Measurements from ENCODE around the gene CAVIN3. TPM values are rescaled to one million over a fixed set of nuclear protein-coding genes. Genes with fewer than 3 reads are reported as not detected.

Gene CAVIN3
- total RNA-seq, 1 experiment from 2014 or later: 18.6 TPM

DNA sequence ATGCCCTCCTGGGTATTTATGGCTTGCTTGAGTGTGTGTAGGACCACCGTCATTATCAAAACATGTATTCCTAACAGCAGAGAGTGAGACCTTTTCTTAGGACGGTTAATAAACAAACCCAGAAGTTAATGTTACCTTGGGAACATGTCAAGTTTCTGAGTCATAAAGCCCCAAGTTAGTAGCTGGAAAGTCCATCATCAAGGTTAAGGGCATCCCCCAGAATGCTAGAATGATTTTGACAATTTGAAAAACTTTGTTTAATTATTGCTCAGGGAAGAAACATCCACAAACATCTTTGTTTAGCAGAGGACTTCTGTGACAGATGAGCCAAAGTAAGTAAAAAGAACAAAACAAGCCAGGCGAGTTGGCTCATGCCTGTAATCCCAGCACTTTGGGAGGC is 20.0 kb downstream of the CAVIN3 start:
- H3K27me3 ChIP-seq (ENCODE audit: insufficient read depth, low read length): no peaks in the 10 kb centered on the region
- CTCF ChIA-PET: no interaction called here
- no peak overlapping the region for H2AFZ ChIP-seq (ENCODE audit: low read depth, low read length, poor library complexity, severe bottlenecking)
- ATAC-seq (no peak), DNase-seq (ENCODE audit: low read depth, low spot score) (no peak)
- H3K4me1 ChIP-seq (ENCODE audit: control insufficient read depth in 1 of 2, insufficient read depth in 2 of 2, low read length in 2 of 2): no peaks in the 10 kb centered on the region
- POLR2A ChIA-PET: no interaction called here
- H3K4me3 ChIP-seq (replicated peaks in 1 of 2; ENCODE audit: low read depth in 1 of 2, low read length in 2 of 2): no peak overlapping the region
- H3K9me3 ChIP-seq (ENCODE audit: control insufficient read depth in 1 of 2, insufficient read depth in 1 of 2, low read depth in 1 of 2, low read length in 2 of 2): no peaks in the 10 kb centered on the region
- no peaks in the 10 kb centered on the region for H3K36me3 ChIP-seq (ENCODE audit: control insufficient read depth in 1 of 2, insufficient read depth in 2 of 2, low read length in 2 of 2)
- no peak overlapping the region for H3K27ac ChIP-seq (ENCODE audit: low read depth, low read length)
- no peaks in the 10 kb centered on the region for H3K79me2 ChIP-seq (ENCODE audit: insufficient read depth, low read length)
- TF ChIP-seq CTCF (IDR thresholded peaks at IDR 0.05 in 2 of 3, conservative IDR thresholded peaks at IDR 0.05 in 1 of 3; ENCODE audit: borderline replicate concordance in 1 of 3, insufficient read depth in 1 of 3, low read depth in 2 of 3, low read length in 2 of 3): no peak
- H3K4me2 ChIP-seq (ENCODE audit: low read length): no peak overlapping the region
- no peaks in the 10 kb centered on the region for H3K9me2 ChIP-seq (ENCODE audit: insufficient read depth)
- intact Hi-C loops (cut with micrococcal nuclease): no loop called here
- no TSS peak for BruUV-seq (replicated peaks)
- no peaks in the 10 kb centered on the region for H4K20me1 ChIP-seq (ENCODE audit: insufficient read depth)
- H3K9ac ChIP-seq (ENCODE audit: low read length): no peak overlapping the region
- RAD21 ChIA-PET (ENCODE audit: low non-redundant PET in 1 of 2, low total read pairs in 2 of 2, uncharacterized antibody in 2 of 2, unreplicated experiment in 2 of 2): no interaction called here

GRCh38 chr11:6298605-6299004 is 21.7 kb downstream of the CAVIN3 start:
- ATAC-seq (peak; percentile 100), DNase-seq (ENCODE audit: low read depth, low spot score) (peak; percentile 51)
- Histone ChIP-seq H4K20me1 (ENCODE audit: insufficient read depth) (no peaks in the 10 kb centered on the region), H3K79me2 (ENCODE audit: insufficient read depth, low read length) (no peaks in the 10 kb centered on the region), H3K27ac (ENCODE audit: low read depth, low read length) (no peak overlapping the region), H3K9me2 (ENCODE audit: insufficient read depth) (no peaks in the 10 kb centered on the region), H3K4me1 (ENCODE audit: control insufficient read depth in 1 of 2, insufficient read depth in 2 of 2, low read length in 2 of 2) (no peaks in the 10 kb centered on the region), H3K9ac (ENCODE audit: low read length) (no peak overlapping the region), H3K4me2 (ENCODE audit: low read length) (no peak overlapping the region), H3K36me3 (ENCODE audit: control insufficient read depth in 1 of 2, insufficient read depth in 2 of 2, low read length in 2 of 2) (no peaks in the 10 kb centered on the region), H3K4me3 (replicated peaks in 1 of 2; ENCODE audit: low read depth in 1 of 2, low read length in 2 of 2) (no peak overlapping the region), H3K27me3 (ENCODE audit: insufficient read depth, low read length) (no peaks in the 10 kb centered on the region), H2AFZ (ENCODE audit: low read depth, low read length, poor library complexity, severe bottlenecking) (peak overlapping the region; percentile 74), H3K9me3 (ENCODE audit: control insufficient read depth in 1 of 2, insufficient read depth in 1 of 2, low read depth in 1 of 2, low read length in 2 of 2) (no peaks in the 10 kb centered on the region)
- TF ChIP-seq MAX (IDR thresholded peaks at IDR 0.05) (0 out of 2 replicates have a peak, but pooled peaks have one; percentile 38), ZFX (IDR thresholded peaks at IDR 0.05) (no peak), CTCF (IDR thresholded peaks at IDR 0.05 in 2 of 3, conservative IDR thresholded peaks at IDR 0.05 in 1 of 3; ENCODE audit: borderline replicate concordance in 1 of 3, insufficient read depth in 1 of 3, low read depth in 2 of 3, low read length in 2 of 3) (peak; percentile 97 to 100 (median 99)), CBX3 (IDR thresholded peaks at IDR 0.05; ENCODE audit: low read depth) (peak; percentile 80), RAD21 (IDR thresholded peaks at IDR 0.05; ENCODE audit: low read depth) (peak; percentile 70), YY1 (IDR thresholded peaks at IDR 0.05; ENCODE audit: extremely low read depth, insufficient replicate concordance, low read depth, low read length) (peak; percentile 61)
- TF ChIP-seq, protein P1, sequence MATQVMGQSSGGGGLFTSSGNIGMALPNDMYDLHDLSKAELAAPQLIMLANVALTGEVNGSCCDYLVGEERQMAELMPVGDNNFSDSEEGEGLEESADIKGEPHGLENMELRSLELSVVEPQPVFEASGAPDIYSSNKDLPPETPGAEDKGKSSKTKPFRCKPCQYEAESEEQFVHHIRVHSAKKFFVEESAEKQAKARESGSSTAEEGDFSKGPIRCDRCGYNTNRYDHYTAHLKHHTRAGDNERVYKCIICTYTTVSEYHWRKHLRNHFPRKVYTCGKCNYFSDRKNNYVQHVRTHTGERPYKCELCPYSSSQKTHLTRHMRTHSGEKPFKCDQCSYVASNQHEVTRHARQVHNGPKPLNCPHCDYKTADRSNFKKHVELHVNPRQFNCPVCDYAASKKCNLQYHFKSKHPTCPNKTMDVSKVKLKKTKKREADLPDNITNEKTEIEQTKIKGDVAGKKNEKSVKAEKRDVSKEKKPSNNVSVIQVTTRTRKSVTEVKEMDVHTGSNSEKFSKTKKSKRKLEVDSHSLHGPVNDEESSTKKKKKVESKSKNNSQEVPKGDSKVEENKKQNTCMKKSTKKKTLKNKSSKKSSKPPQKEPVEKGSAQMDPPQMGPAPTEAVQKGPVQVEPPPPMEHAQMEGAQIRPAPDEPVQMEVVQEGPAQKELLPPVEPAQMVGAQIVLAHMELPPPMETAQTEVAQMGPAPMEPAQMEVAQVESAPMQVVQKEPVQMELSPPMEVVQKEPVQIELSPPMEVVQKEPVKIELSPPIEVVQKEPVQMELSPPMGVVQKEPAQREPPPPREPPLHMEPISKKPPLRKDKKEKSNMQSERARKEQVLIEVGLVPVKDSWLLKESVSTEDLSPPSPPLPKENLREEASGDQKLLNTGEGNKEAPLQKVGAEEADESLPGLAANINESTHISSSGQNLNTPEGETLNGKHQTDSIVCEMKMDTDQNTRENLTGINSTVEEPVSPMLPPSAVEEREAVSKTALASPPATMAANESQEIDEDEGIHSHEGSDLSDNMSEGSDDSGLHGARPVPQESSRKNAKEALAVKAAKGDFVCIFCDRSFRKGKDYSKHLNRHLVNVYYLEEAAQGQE (IDR thresholded peaks at IDR 0.05; ENCODE audit: low read depth): no peak
- CTCF ChIA-PET: interaction anchor here (0.7 to 2.1 kb wide), 17 partner anchors 9 to 275 kb away, joined by 3 to 27 read pairs (median 7); no protein-coding TSS in a partner anchor
- POLR2A ChIA-PET: interaction anchor here (1.6 kb wide), 2 partner anchors 10 to 48 kb away, joined by 4 to 5 read pairs; no protein-coding TSS in a partner anchor
- BruUV-seq (replicated peaks): no TSS peak
- intact Hi-C loops (cut with micrococcal nuclease): loop anchor here (1.0 to 2.0 kb wide), 2 partner anchors 54 to 275 kb away; no protein-coding TSS in a partner anchor
- RAD21 ChIA-PET (ENCODE audit: low non-redundant PET in 1 of 2, low total read pairs in 2 of 2, uncharacterized antibody in 2 of 2, unreplicated experiment in 2 of 2): interaction anchor here (0.5 to 1.0 kb wide), 4 partner anchors 17 to 64 kb away, joined by 3 to 6 read pairs (median 3); no protein-coding TSS in a partner anchor

Measured in HCT116 (cell line).